SIG-M5 treated with dmso at 0.1 percent for 504 hours (cell line): ENCODE data around the gene ZNF319.

ENCODE experiments used
- DNase-seq: peaks from one replicate; lab custom pipeline; 2025; ENCODE audit not compliant: unreplicated experiment; lab: John Stamatoyannopoulos, UW

The ZNF319 gene

DNA sequence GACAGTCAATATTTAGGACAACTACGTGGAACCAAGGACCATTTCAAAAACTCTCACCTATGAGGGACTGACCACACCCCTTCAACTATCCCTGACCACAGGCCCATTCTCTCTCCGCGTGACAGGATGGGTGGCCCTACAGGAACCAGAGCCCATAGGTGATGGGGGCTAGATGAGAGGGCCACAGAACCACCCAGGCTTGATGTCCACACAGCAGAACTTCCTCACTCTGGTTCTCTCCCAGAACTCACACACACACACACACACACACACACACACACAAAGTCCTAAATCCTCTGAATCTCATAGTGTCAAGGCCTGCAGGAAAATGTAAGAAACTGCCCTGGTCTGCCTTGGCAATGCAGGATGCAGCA is 1.5 kb downstream of the ZNF319 start:
- no peak for DNase-seq

DNA sequence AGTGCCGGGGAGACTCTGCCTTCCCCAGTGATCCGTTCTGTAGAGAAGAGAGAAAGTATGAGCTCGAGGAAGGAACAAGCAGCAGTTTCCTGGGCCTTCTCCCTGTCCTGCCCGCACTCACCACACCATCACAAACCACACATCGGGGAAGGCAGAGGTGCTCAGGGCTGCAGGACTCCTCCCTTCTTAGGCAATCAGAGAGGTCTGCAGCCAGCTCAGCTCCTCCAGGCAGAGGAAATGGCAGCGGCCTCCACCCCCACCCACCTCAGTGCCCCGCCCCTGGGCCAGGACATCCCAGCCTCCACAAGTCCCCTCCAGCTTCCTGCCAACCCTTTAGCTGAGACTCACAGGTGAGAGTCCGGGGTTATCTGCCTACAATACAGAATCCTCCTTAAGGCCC is 2.0 kb downstream of the ZNF319 start:
- peak; percentile 80 for DNase-seq

DNA sequence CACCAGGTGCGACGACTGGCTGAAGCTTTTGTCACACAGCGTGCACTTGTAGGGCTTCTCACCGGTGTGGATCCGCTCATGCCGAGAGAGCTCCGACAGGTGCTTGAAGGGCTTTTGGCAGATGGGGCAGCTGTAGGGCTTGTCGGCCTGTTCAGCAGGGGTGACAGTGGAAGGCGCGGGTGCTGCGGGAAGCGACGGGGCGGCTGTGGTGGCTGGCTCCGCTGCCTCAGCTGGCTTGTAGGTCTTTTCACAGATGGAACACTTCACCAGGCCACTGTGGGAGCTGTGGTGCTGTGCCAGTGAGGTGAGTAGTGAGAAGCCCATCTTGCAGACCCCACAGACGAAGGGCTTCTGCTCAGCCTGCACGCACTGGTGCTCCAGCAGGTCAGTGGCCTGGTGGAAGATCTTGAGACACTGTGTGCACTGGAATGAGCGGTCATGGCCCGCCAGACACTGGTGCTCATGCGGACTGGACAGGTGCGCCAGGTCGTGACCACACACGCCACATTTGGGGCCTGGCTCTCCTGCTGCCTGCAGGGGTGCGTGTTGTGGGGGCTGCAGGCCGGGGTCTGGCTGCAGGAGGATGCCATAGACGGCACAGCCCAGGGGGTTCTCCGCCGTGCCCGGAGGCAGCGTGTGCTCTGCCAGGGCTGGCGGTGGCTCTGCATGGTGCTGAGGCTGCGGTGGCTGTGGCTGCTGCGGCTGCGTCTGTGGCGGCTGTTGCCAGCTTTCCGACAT is 2.8 kb downstream of the ZNF319 start:
- no peak for DNase-seq

DNA sequence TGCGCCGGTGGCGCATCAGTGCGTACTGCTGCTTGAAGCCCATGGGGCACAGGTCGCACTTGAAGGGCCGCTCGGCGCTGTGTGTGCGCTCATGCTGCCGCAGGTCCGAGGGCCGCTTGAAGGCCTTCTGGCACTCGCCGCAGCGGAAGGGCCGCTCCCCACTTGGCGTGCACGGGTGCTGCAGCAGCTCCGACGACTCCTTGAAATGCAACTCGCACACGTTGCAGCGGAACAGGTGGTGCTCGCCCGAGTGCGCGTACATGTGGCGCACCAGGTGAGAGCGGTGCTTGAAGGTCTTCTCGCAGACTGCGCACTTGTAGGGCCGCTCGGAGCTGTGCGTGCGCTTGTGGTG is 3.3 kb downstream of the ZNF319 start:
- DNase-seq, result no peak

DNA sequence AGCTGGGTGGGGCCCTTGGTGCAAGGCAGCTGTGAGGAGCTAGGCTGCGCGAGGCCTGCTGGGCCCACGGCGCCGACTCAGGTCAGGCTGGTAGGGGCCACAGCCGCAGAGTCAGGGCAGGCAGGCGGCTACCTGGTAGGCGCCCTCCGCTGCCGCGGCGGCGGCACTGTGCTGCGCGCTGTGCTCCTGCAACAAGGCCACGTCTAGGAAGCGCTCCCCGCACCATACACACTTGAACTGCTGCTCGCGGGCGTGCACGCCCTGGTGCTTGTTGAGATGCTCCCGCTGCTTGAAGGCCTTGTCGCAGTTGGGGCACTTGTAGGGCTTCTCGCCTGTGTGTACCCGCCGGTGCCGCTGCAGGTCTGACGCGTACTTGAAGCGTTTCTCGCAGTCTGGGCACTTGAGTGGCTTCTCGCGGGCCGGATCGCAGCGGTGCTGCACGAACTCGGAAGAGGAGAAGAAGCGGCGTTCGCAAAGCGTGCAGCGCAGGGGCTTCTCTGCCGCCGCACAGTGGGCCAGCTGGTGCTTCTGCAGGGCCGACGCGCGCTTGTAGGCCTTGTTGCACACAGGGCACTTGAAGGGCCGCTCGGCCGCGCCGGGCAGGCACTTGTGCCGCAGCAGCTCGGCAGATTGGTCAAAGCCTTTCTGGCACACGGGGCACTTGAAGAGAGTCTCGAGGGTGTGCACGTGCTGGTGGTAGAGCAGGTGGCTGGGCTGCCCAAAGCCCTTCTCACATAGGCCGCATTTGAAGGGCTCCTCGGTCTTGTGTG is 3.9 kb downstream of the ZNF319 start:
- no peak for DNase-seq

DNA sequence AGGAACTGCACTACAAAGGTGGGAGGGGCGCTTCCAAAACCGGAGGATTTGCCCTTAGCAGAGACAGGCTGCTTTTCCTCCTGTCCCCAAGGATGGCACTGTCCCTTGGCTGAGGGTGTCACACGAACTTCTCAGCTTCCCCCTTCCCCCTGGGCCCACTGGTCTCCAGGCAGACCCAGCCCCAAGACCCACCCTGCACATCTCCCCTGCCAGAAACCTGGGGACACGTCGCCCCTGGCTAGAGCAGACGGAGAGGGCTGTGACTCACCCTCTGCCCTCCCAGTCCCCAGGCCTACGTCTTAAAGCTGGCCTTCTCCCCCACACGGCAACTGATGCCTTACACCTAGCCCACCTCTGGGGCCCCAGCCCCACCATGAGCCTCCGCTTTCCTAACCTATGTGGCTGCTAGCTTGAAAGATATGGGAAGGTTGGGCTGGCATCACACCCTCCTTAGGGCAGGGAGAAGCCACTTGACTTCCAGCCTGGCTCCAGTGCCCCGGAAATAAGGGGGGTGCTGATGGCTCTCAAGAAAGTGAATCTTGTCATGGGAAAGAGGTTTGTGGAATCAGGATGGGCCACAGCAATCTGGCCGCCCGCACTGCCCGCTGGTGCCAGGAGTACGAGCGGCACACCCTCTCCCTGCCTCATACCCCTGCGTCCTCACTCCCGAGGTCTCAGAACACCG is 4.6 kb downstream of the ZNF319 start:
- no peak for DNase-seq

DNA sequence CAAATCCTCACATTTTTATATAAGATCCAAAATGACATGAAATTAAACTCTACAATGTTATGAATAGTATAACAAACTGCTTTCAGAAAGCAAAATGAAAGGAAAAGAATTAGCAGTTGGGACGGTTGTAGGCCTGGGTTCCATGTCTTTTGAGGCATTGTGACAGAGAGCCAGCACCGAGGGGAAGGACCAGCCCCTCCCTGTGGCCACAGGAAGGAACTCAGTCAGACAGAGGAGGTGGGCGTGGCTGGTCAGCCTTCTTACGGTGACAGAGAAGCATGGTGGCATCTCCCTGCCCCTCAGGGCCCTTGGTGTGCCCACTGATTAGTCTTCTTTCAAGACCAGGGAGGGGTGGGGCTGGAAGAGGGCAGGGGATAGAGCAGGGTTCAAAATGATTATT is 5.7 kb downstream of the ZNF319 start:
- DNase-seq, result peak; percentile 45

DNA sequence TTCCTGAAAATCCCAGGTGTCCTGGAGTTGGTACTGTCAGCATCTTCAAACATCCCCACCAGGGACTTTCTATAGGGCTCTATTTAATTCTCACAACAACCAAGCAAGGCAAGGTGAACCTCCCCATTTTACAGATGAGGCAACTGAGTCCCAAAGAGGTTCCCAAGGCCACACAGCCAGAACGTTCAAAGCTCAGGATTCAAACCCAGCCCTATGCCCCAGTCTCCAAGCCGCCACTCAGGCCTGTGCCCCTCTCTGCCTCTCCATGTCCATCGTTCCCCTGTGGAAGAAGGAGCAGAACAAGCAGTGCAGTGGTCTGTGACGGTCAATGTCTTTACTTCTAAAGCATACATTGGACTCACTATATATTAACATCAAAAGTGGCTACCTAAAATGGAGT is 6.1 kb downstream of the ZNF319 start:
- DNase-seq, result no peak

DNA sequence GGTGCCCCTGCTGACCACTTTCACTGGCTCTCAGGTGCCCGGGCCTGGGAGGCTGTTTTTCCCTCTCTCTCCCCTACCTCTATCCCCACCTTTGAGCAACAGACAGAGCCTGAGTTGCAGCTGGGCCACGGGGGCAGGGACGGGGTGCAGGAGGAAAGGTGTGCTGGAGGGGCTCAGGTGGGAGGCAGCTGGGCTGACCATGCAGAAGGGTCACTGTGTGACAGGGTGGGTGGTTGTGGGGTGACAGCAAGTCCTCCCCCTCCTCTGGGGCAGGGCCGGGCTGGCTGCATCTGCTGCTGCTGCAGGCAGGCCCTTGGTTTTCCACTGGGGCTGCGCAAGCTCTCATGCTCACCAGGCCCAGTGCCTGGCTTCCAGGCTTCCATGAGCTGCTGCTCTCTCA is 6.6 kb downstream of the ZNF319 start:
- no peak for DNase-seq

DNA sequence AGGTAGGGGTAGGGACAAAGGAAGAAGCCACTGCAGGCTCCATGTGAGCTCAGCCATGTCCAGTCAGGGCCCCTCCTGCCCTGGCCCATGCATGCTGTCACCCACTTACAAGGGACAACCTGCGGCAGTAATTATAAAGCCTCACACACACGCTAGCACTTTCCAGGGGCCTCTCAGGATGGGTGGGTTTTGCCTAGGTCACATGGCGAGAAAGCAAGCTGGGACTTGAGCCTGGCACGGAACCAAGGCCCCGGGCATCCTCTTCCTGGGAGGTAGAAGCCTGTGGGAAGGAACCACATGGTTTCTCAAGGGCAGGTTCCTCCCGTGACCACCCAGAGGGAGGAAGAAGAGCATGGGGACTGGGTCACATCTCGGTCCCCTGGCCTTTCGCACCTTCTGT is 7.0 kb downstream of the ZNF319 start:
- DNase-seq, result no peak

DNA sequence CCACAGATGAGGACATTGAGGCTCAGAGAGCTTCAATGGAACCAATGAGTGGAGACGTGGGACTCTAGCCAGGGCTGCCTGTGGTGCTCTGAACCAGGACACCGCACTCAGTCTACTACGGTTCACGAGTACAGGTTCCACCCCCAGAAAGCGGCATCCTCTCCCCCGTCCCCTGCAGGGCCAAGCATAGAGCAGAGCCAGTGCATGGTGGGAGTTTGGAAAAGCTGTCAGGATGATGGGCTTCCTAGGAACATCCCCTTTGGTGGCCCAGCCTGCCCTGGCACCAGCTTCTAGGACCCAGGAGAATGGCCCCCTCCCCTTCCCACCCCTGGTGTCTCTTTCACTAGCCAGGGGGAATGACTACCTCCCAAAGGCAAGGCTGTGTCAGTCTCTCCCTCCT is 8.4 kb downstream of the ZNF319 start:
- DNase-seq, result no peak

DNA sequence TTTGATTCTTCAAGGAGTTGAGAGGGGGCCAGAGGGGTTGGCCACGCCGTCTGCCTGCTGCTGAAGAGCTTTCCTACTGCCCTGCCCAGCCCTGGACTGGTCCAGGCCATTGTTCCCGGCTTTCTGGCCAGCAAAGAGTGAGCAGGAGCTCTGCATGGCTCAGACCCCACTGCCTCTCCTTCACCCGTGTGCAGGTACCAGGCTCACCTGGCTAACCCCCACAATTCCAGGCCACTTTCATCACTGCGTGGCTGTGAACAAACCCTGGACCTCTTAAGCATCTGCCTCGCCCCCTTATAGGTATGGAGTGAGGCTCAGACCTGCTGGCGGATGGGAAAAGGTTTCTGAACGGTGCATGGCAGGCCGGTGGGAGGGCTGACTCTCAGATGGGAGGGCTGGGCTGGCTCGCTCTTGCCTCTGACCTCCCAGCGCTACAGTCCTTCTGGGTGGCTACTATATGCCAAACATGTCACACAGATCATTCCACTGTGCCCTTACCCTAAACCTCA is 8.9 kb downstream of the ZNF319 start:
- no peak for DNase-seq

DNA sequence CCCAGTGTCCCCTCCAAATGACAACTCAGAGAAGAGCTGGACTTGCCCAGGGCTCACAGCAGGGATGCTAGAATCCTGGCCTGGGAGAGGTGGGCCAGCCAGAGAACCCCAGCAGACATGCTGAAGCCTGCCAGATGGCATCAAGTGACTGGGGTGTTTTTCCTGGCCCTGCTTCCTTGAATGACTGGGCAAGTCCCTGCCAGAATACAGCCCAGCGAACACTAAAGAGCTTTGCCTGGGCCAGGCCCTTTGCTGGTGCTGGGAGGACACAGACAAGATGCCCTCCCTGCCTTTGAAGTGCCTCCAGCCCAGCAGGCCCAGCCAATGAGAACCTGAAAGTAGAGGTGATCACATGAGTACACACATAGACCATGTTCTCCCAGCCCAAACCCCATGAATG is 11.5 kb downstream of the ZNF319 start:
- DNase-seq, result no peak

DNA sequence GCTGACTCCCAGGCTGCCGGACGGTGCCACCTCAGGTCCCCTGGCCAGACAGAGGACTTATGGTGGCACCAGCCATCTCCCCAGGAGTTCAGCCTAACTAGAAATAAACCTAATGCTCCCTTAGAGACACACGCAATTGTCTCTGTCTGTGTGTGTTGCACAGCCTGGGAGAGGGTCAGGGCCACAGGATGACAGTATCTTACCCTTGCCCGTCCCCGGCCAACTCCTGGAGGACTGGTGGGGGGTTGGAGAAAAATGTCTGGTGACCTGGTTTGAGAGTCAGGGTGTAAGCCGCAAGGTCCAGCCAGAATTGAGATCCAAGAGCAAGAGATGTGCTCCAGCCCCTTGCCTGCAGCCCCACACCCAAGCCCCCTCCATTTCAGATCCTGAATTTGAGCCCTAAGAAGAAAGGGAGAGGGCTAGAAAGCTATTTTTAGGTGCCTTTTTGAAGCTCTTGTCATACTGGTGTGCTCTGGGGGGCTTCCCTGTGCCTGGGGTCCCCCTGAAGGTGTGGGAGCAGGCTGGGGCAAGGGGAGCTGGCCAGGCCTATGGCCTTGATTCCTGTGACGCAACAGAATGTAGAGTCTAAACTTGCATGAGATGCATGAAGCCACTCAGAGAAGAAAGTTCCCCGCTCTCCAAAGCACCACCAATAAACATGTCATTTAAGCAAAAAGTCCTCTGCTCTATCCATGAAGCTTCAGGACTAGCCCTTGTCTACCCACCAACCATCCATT is 12.9 kb downstream of the ZNF319 start:
- no peak for DNase-seq

DNA sequence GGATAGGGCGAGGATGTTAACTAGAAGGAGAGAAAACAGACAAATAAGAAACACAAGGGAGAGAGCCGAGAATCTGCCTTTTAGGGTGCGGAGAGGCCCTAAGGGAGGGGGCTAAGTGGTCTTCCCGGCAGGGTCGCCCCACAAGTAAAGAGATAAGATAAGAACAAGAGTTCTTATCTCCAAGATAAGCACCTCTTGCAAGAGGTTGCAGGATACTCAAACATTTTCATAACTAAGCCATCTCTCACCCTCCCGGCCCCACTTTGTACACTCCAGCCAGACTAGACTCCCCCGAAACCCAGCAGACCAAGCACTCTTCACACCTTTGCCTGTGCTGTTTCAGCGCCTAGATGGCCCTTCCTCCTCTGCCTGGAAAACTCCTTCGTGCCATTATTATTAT is 14.3 kb downstream of the ZNF319 start:
- DNase-seq, result no peak

DNA sequence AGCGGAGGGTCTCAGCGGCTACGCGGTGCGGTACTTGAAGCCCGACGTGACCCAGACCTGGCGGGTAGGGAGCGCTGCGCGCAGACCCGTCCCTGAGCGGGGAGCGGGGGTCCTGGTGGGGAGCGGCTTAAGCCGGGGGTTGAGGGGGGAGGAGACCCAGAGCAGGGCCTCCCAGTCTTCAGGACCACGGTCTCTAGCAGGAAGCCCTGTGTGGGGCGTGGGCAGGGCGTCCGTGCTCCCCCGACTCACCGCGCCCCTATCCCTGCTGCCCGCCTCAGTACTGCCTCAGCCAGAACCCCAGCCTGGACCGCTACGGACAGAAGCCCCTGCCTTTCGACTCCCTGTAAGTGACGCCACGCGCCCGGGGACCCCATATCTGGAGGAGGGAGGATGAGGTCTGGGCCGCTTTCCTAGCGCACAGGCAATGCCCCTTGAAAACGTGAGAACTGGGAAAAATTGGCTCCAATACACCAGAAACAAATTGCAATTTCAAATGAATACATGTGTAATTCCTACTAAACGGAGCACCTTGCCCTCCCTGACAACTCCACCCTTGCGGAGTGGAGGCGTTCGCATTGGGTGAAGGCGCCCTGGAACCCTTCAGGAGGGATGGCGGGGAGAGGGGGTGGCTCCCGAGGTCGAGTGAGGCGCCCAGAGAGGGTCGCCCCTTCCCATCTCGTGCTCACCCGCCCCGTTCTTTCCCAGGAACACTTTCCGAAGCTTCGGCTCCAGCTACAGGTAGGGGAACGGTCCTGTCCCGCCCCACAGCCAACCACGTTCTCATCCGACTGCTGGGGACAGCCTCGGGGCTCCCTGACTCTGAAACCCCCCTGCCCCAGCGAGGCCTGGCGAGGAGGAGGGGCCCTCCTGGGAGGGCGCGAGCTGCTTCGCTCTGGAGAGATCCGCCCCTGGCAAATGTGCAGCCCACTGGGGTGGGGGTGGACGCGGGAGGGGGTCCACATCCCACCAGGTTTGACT is 15.0 kb downstream of the ZNF319 start:
- DNase-seq, result no peak

DNA sequence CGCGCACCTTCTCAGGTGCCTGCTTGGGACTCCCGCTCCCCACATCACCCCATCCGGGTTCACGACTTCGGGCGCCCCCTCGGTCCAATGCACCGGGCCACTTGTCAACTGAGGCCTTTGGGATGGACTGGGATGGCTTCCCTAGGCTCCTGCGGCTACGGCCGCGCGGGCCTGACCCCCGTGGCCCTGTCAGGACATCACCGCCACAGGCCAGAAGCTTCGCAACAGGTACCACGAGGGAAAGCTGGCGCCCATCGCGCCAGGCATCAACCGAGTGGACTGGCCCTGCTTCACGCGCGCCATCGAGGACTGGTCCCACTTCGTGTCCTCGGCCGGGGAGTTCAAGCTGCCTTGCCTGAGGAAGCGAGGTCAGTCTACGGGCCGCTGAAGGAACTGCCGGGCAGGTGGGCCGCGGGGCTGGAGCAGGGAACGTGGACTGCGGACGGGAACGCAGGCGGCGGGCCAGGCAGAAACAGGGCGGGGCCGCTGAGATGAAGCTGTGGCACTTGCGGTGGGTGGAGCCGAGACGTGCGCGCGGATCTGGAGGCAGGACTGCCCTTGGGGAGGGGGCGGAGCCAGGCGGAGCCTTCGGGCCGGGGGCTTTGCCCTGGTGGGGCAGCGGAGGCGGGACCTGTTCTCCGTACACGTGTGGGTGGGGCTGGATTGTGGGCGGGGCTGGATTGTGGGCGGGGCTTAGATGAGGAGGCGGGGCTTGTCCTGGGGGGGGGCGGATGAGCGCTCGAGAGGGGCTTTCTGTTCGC is 15.8 kb downstream of the ZNF319 start:
- no peak for DNase-seq

DNA sequence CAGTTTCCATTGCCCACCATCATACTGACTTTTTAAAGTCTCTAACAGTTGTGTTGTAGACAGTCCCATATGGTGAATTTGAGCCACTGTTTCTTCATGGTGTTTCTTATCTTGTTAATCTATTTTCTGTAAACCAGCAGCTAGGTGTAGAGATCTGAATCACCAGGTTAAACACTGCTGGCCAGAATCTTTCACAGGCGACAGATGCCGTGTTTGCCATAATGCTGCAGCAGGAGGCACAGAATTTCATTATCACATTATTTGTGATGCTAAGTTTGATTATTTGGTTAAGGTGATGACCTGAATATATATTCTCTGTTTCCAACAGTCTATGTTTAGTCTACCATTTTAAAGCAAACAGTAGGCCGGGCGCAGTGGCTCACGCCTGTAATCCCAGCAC is 18.1 kb downstream of the ZNF319 start:
- DNase-seq, result no peak

DNA sequence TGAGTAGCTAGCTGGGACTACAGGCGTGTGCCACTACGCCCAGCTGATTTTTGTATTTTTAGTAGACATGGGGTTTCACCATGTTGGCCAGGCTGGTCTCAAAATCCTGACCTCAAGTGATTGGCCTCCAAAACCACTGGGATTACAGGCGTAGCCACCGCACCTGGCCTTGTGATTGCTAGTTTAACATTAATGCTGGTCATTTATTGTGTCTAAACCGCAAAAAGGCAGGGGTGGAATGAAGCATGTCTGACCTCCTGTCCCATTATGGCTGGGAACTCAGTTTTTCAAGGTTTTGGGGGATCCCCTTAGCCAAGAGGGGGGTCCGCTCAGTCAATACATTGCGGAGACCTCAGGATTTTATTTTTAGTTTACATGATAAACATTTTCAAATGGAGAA is 18.8 kb downstream of the ZNF319 start:
- no peak for DNase-seq
